IMR-90 (cell line): ENCODE data around the gene LTBP1. TPM values are rescaled to one million over a fixed set of nuclear protein-coding genes. Genes with fewer than 3 reads are reported as not detected.

Experiments
- ATAC-seq: fragments of 200-7000 bp; cut with Tn5 transposase; 2 replicates; pipeline ENCODE4 v1.9.1; 2020; ENCODE audit warnings: low read depth, mild to moderate bottlenecking, moderate library complexity
- BruUV-seq: library from RNA; stranded (reverse); fragments of 400-500 nt; replicated peaks from 2 replicates; lab custom pipeline; 2021; lab: Mats Ljungman, UMichigan
- CTCF ChIA-PET: fragments of 300-600 bp; formaldehyde crosslinking; extraction: SDS; loops from one replicate; lab custom pipeline; 2021; ENCODE audit warnings: antibody characterized with exemption; lab: Yijun Ruan, JAX
- POLR2A ChIA-PET: fragments of 300-600 bp; sonication (Branson Sonifier 250); formaldehyde crosslinking; loops from one replicate; lab custom pipeline; 2022; ENCODE audit warnings: antibody characterized with exemption; ENCODE audit not compliant: unreplicated experiment; lab: Charles Lee
- DNase-seq: peaks from one replicate; pipeline ENCODE4 v3.0.0; 2013
- H2AFZ ChIP-seq: replicated peaks from 2 replicates; pipeline ENCODE3; 2013; ENCODE audit warnings: low read length, mild to moderate bottlenecking; ENCODE audit not compliant: poor library complexity
- H2AK5ac ChIP-seq: 2 replicates; pipeline ENCODE4 v1.6.1; 2013; ENCODE audit warnings: low read depth, low read length, inconsistent platforms
- H2AK9ac ChIP-seq: replicated peaks from 2 replicates; pipeline ENCODE3; 2013; ENCODE audit warnings: mild to moderate bottlenecking, low read depth, low read length, moderate library complexity; ENCODE audit not compliant: poor library complexity
- H2BK120ac ChIP-seq: 2 replicates; pipeline ENCODE4 v1.6.1; 2013; ENCODE audit warnings: low read depth, low read length, inconsistent platforms
- H2BK15ac ChIP-seq: 3 replicates; pipeline ENCODE4 v1.6.1; 2013; ENCODE audit warnings: low read depth, low read length, inconsistent platforms
- H2BK20ac ChIP-seq: 2 replicates; pipeline ENCODE4 v1.6.1; 2013; ENCODE audit warnings: low read depth, mild to moderate bottlenecking, inconsistent platforms, low read length, moderate library complexity
- H2BK5ac ChIP-seq: 2 replicates; pipeline ENCODE4 v1.6.1; 2013; ENCODE audit warnings: mild to moderate bottlenecking, low read depth, low read length, inconsistent platforms; ENCODE audit not compliant: poor library complexity, severe bottlenecking
- H3K14ac ChIP-seq: replicated peaks from 2 replicates; pipeline ENCODE4 v1.6.1; 2013; ENCODE audit warnings: low read depth, low read length, inconsistent platforms
- H3K18ac ChIP-seq: 2 replicates; pipeline ENCODE4 v1.6.1; 2013; ENCODE audit warnings: low read depth, low read length, control low read depth
- H3K23ac ChIP-seq: 2 replicates; pipeline ENCODE4 v1.6.1; 2013; ENCODE audit warnings: low read depth, low read length, inconsistent platforms
- H3K27ac ChIP-seq: 2 replicates; pipeline ENCODE4 v1.5.1; 2013; ENCODE audit warnings: mild to moderate bottlenecking, control low read depth, low read length; ENCODE audit not compliant: insufficient read depth
- H3K27me3 ChIP-seq: 2 replicates; pipeline ENCODE4 v1.6.1; 2013; ENCODE audit warnings: low read length; ENCODE audit not compliant: control insufficient read depth, insufficient read depth
- H3K36me3 ChIP-seq: 2 replicates; pipeline ENCODE4 v1.6.1; 2013; ENCODE audit warnings: low read length, mixed read lengths; ENCODE audit not compliant: control insufficient read depth, insufficient read depth
- H3K4ac ChIP-seq: 2 replicates; pipeline ENCODE4 v1.6.1; 2013; ENCODE audit warnings: low read depth, low read length, inconsistent platforms
- H3K4me1 ChIP-seq: 2 replicates; pipeline ENCODE4 v1.6.1; 2013; ENCODE audit warnings: low read length, mixed read lengths; ENCODE audit not compliant: control insufficient read depth, insufficient read depth
- H3K4me2 ChIP-seq: 2 replicates; pipeline ENCODE4 v1.6.1; 2013; ENCODE audit warnings: low read depth, mild to moderate bottlenecking, control low read depth, low read length, moderate library complexity
- H3K4me3 ChIP-seq: 2 replicates; pipeline ENCODE4 v1.5.1; 2013; ENCODE audit warnings: low read depth, mild to moderate bottlenecking, control low read depth, low read length, moderate library complexity; ENCODE audit not compliant: insufficient read depth
- H3K56ac ChIP-seq: 2 replicates; pipeline ENCODE4 v1.6.1; 2013; ENCODE audit warnings: low read length, inconsistent platforms; ENCODE audit not compliant: insufficient read depth; ENCODE audit errors: extremely low read depth
- H3K79me1 ChIP-seq, 2 experiments: 2 replicates each; pipeline ENCODE4 v1.6.1; 2013; ENCODE audit warnings: low read length in 2 of 2, inconsistent platforms in 1 of 2, low read depth in 1 of 2
- H3K9ac ChIP-seq: 2 replicates; pipeline ENCODE4 v1.6.1; 2013; ENCODE audit warnings: low read depth, low read length, control low read depth
- H3K9me1 ChIP-seq: 2 replicates; pipeline ENCODE4 v1.6.1; 2013; ENCODE audit warnings: low read length, inconsistent platforms; ENCODE audit not compliant: insufficient read depth
- H3K9me3 ChIP-seq: 2 replicates; pipeline ENCODE4 v1.6.1; 2013; ENCODE audit warnings: low read length; ENCODE audit not compliant: control insufficient read depth, insufficient read depth
- H4K20me1 ChIP-seq: 2 replicates; pipeline ENCODE4 v1.6.1; 2013; ENCODE audit warnings: low read length, inconsistent platforms; ENCODE audit not compliant: insufficient read depth
- H4K5ac ChIP-seq: 2 replicates; pipeline ENCODE4 v1.6.1; 2013; ENCODE audit warnings: mild to moderate bottlenecking, low read depth, low read length, control low read depth
- H4K8ac ChIP-seq, 2 experiments: 2 replicates each; pipeline ENCODE4 v1.6.1; 2013; ENCODE audit warnings: low read depth in 2 of 2, low read length in 2 of 2, control low read depth in 1 of 2, inconsistent platforms in 1 of 2
- H4K91ac ChIP-seq: 2 replicates; pipeline ENCODE4 v1.6.1; 2013; ENCODE audit warnings: low read depth, low read length, inconsistent platforms; ENCODE audit not compliant: insufficient read depth
- CEBPB ChIP-seq: IDR thresholded peaks from 2 replicates; pipeline ENCODE4 v1.6.1; 2012; ENCODE audit warnings: low read depth, low read length, improper control_type of control experiment
- MAFK ChIP-seq: IDR thresholded peaks from 2 replicates; pipeline ENCODE4 v1.6.1; 2012; ENCODE audit warnings: low read depth, low read length, improper control_type of control experiment
- RCOR1 ChIP-seq: IDR thresholded peaks from 2 replicates; pipeline ENCODE4 v1.6.1; 2012; ENCODE audit warnings: mild to moderate bottlenecking, low read length, improper control_type of control experiment; ENCODE audit not compliant: insufficient replicate concordance
- RFX5 ChIP-seq: IDR thresholded peaks from 2 replicates; pipeline ENCODE4 v1.8.0; 2012; ENCODE audit warnings: low read depth, mild to moderate bottlenecking, low read length, moderate library complexity
- WGBS, 2 experiments: methylation state at CpG; one replicate each; pipeline versions ENCODE4 v1.1.5 to v1.1.7; 2013; ENCODE audit warnings: missing lambda C conversion rate in 2 of 2; ENCODE audit not compliant: insufficient read length in 1 of 2; ENCODE audit errors: extremely low coverage in 2 of 2; 5-methylcytosine and 5-hydroxymethylcytosine counted together
- dilution Hi-C: fragments of 300-500 bp; cut with HindIII; formaldehyde crosslinking; loops from one replicate; pipeline ENCODE4 v1.14.3; 2018; ENCODE audit warnings: low sequenced_read_pairs; ENCODE audit not compliant: unreplicated experiment
- in situ Hi-C: fragments of 300-500 bp; cut with MboI; formaldehyde crosslinking; loops from 3 replicates; pipeline ENCODE4 v1.14.3; 2019; ENCODE audit warnings: low sequenced_read_pairs, inconsistent platforms, mixed read lengths
- intact Hi-C: fragments of 100-400 bp; cut with micrococcal nuclease; formaldehyde crosslinking; loops from 2 replicates; pipeline ENCODE4 v1.10.0; 2022
- polyA plus RNA-seq, 3 experiments: library from polyadenylated mRNA; depleted of rRNA; stranded (reverse); fragments of >200 nt; gene quantifications; 2 replicates each; pipeline ENCODE4 v1.2.3, GENCODE V29; 2012; ENCODE audit warnings: low replicate concordance in 1 of 3
- total RNA-seq: library from RNA; depleted of rRNA; stranded (reverse); fragments of >200 nt; gene quantifications from 2 replicates; pipeline ENCODE4 v1.2.3, GENCODE V29; 2012
- TF ChIP-seq, protein P1 (sequence below): conservative IDR thresholded peaks from 2 replicates; pipeline ENCODE4 v1.5.1; 2012; ENCODE audit warnings: mild to moderate bottlenecking, low read depth, low read length, improper control_type of control experiment
- TF ChIP-seq, protein P2 (sequence below): fragments of 150-350 bp; IDR thresholded peaks from 2 replicates; pipeline ENCODE4 v1.6.1; 2017; ENCODE audit warnings: mild to moderate bottlenecking, antibody characterized with exemption, low read length, low read depth

The LTBP1 gene
- total and polyA plus RNA-seq, 2 of the 4 experiments (the other 2 are of a cell fraction), result 235 to 326 TPM

- H3K9me3 ChIP-seq, result peaks cover 4% of the 10 kb centered on the region
- no peak overlapping the region for H2AK5ac ChIP-seq
- no peak overlapping the region for H2BK5ac ChIP-seq
- ATAC-seq (no peak), DNase-seq (no peak)
- H3K4me1 ChIP-seq, result peaks cover 2% of the 10 kb centered on the region; the same call in 1 of the 2 replicates
- H3K79me1 ChIP-seq, result no peaks in the 10 kb centered on the region
- H3K23ac ChIP-seq, result no peak overlapping the region
- dilution Hi-C loops, result no loop called here
- in situ Hi-C loops, result no loop called here
- WGBS, 2 experiments, result no CpG with 5 or more reads among the region's 7 CpGs
- H2AFZ ChIP-seq, result no peak overlapping the region
- no peak overlapping the region for H2AK9ac ChIP-seq
- H3K4me3 ChIP-seq, result no peak overlapping the region
- peaks cover 21% of the 10 kb centered on the region for H3K27me3 ChIP-seq
- no peak overlapping the region for H3K9ac ChIP-seq
- H3K18ac ChIP-seq, result no peak overlapping the region
- CTCF ChIA-PET, result interaction anchor here (1.3 to 1.7 kb wide), 2 partner anchors 18 to 132 kb away, joined by 3 to 4 read pairs; no protein-coding TSS in a partner anchor
- H2BK15ac ChIP-seq, result no peak overlapping the region
- H4K91ac ChIP-seq, result no peak overlapping the region
- H3K27ac ChIP-seq, result no peak overlapping the region
- no peaks in the 10 kb centered on the region for H4K20me1 ChIP-seq
- H3K14ac ChIP-seq, result no peak overlapping the region
- H3K56ac ChIP-seq, result no peak overlapping the region
- no peak overlapping the region for H3K4me2 ChIP-seq
- H3K4ac ChIP-seq, result no peak overlapping the region
- POLR2A ChIA-PET, result no interaction called here
- 0 out of 2 replicates have a peak, but pooled peaks cover 4% of the 10 kb centered on the region for H3K9me1 ChIP-seq
- no peak overlapping the region for H2BK20ac ChIP-seq
- H4K8ac ChIP-seq, result no peak overlapping the region
- no TSS peak for BruUV-seq
- H3K36me3 ChIP-seq, result no peaks in the 10 kb centered on the region
- H2BK120ac ChIP-seq, result no peak overlapping the region
- intact Hi-C loops, result no loop called here
- TF ChIP-seq, protein P1, sequence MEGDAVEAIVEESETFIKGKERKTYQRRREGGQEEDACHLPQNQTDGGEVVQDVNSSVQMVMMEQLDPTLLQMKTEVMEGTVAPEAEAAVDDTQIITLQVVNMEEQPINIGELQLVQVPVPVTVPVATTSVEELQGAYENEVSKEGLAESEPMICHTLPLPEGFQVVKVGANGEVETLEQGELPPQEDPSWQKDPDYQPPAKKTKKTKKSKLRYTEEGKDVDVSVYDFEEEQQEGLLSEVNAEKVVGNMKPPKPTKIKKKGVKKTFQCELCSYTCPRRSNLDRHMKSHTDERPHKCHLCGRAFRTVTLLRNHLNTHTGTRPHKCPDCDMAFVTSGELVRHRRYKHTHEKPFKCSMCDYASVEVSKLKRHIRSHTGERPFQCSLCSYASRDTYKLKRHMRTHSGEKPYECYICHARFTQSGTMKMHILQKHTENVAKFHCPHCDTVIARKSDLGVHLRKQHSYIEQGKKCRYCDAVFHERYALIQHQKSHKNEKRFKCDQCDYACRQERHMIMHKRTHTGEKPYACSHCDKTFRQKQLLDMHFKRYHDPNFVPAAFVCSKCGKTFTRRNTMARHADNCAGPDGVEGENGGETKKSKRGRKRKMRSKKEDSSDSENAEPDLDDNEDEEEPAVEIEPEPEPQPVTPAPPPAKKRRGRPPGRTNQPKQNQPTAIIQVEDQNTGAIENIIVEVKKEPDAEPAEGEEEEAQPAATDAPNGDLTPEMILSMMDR, result no peak
- TF ChIP-seq MAFK (no peak), CEBPB (no peak), RCOR1 (no peak), RFX5 (no peak)
- TF ChIP-seq, protein P2, sequence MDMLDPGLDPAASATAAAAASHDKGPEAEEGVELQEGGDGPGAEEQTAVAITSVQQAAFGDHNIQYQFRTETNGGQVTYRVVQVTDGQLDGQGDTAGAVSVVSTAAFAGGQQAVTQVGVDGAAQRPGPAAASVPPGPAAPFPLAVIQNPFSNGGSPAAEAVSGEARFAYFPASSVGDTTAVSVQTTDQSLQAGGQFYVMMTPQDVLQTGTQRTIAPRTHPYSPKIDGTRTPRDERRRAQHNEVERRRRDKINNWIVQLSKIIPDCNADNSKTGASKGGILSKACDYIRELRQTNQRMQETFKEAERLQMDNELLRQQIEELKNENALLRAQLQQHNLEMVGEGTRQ, result no peak
- no peak overlapping the region for H4K5ac ChIP-seq
Observed at GRCh38 chr2:32901313-32901712, 45.4 kb upstream of the LTBP1 start.
